Mononuclear cell (primary cell): ENCODE results near the gene GRAP. TPM values are rescaled to one million over a fixed set of nuclear protein-coding genes. Genes with fewer than 3 reads are reported as not detected.

Experiments
- H3K27me3 ChIP-seq: 2 replicates; pipeline ENCODE4 v1.6.0; 2011; ENCODE audit warnings: low read length, control low read depth; ENCODE audit not compliant: insufficient read depth
- H3K4me1 ChIP-seq: 2 replicates; pipeline ENCODE4 v1.5.1; 2011; ENCODE audit warnings: mild to moderate bottlenecking, low read length, control low read depth; ENCODE audit not compliant: insufficient read depth
- H3K4me3 ChIP-seq: 2 replicates; pipeline ENCODE4 v1.5.1; 2011; ENCODE audit warnings: mild to moderate bottlenecking, low read length, moderate library complexity
- H3K9me3 ChIP-seq: 2 replicates; pipeline ENCODE4 v1.5.1; 2011; ENCODE audit warnings: low read depth, mild to moderate bottlenecking, control low read depth, low read length
- total RNA-seq: library from RNA; depleted of rRNA; stranded (reverse); fragments of >200 nt; gene quantifications from one replicate; pipeline ENCODE4 v1.2.3, GENCODE V29; 2012

GRAP gene
- total RNA-seq, 1 donor: 13.5 TPM

DNA sequence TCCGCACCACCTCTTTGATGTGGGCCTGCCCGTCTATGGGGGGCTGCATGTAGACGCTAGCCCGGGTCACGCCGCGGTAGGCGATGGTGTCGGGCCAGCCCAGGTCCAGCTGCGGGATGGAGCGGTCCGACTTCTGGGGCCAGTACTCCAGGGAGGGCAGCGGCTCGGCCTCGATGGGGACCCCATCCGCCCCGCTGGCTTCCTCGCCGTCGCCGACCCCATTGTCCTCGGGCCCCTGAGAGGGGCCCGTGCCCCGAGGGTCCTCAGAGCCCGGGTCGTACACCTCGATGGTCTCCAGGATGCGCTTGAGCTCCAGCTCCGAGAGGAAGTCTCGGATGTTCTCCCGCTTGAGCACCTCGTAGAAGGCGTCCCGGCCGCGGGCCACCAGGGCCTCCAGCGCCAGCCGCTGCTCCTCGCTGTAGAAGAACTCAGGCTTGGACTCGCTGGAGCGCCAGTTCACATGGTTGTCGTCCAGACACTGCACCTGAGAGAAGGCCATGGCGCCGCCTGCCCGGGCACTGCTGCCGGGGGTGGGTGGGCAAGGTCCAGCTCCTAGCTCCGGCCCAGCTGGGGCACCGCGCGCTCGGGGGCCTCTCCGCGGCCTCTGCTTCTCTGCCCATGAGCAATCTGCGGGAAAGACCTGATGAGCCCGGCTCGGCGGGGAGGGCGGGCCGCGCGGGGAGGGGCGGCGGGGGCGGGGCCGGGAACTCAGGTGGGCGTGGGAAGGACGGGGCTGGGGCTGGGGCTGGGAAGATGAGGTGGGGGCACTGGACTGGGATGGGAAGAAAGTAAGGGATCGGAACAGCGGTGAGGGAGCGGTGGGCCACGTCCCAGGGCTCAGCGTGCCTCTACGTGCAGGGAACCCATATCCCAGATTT lies 43.0 kb downstream of the GRAP start:
- peak overlapping the region; percentile 51 for H3K4me3 ChIP-seq

DNA sequence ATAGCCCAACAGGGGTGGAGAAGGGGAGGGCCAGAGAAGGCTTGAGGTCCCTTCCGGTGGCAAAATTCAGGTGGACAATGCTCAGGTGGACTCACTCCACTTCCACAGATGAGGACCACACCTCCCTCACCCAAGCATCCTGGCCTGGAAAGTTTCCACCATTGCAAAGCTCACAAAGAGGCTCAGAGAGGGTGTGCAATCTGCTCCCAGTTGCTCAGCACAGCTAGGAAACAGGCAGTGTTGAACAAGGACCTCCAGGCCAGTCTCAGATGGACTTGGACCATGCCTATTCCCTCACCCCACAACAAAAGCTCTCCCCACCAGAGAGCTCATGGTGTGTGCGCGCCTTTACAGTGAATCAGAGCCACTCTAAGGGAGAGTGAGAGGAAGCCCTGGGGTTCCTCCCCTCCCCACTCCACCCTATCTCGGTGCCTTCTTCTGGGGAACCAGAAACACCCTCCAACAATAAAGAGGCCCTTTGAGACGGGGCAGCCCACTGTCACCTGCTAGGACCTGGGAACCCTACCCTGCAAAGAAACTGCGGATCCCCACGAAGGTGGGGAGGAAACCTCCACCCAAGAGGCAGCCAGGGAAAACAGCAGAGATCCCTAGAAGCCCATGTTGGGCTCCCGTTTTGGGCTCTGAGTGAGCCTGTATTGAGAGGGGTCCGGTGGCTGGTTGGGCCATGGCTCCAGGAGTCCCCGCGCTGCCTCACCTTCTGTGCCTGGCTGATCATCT lies 43.8 kb downstream of the GRAP start:
- peaks cover 29% of the 10 kb centered on the region for H3K4me1 ChIP-seq
- no peak overlapping the region for H3K4me3 ChIP-seq
- no peaks in the 10 kb centered on the region for H3K27me3 ChIP-seq
- no peaks in the 10 kb centered on the region for H3K9me3 ChIP-seq

More for the DNA sequence above, 43.0 kb downstream of the GRAP start:
- Histone ChIP-seq H3K4me1 (peaks cover 29% of the 10 kb centered on the region), H3K27me3 (no peaks in the 10 kb centered on the region), H3K9me3 (no peaks in the 10 kb centered on the region)

DNA sequence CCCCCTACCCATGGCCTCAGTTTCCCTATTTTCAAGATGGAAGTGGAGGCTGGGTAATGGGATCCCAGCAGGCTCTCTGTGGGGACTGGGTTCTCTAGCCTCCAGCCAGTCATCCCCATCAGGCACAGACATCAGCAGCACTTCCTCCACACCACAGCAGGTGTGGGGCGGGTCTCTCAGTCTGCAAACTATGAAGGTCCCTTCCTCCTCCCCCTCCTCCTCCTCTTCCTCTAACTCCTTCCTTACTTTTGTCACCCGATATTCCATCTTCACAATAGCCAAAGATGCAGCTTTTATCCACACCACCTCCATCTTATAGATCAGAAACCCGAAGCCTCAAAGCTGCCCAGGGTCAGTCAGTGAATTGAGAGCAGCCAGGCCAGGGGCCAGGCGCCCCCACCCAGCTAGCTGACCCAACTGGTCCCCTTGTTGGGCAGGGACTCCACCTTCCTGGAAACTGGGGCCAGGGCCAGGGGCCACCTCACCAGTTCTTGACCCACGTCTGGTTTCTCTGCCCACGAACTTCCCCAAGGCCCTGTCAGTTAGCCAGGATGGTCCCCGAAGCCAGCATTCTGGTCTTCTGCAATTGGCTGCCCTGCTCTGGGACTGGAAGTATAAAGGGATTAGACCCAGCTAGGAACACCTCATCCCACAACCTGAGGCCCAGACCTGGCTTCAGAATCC lies 44.7 kb downstream of the GRAP start:
- H3K9me3 ChIP-seq: no peaks in the 10 kb centered on the region
- H3K27me3 ChIP-seq: no peaks in the 10 kb centered on the region
- H3K4me3 ChIP-seq: no peak overlapping the region
- peaks cover 29% of the 10 kb centered on the region for H3K4me1 ChIP-seq

DNA sequence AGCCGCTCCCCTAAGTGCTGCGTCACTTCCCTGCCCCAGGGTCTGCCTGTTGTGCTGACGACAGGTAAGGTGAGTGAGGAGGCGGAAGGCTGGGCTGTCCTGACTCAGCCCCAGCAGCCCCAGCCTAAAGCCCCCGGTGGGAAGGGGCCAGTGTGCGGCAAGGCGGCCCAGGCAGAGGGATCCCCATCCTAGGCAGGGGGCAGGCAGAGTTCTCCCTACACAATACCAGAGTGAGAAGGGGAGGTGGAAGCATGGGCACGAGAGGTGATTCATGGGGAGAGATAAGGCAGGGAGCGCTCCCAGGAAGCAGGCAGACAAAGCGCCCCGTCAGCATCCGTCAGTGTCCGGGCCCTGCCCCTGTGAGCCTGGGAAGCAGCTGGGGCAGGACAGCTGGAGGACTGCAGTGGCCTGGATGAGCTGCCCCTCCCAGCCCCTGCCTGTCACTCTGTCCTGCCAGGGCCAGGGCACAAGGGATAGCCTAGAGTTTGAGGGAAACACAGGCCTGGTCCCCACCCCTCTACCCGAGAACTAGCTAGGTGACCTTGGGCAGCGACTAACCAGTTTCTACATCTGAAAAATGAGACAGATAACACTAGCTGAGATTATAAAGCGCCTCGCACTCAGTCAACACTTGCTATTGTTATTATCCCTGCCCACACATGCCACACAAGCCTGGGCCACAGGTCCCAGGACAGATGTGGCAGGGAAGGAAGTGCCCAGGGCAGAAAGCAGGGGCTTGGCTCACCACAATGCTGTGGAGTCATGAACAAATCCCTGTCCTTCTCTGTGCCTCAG lies 46.0 kb downstream of the GRAP start:
- no peaks in the 10 kb centered on the region for H3K9me3 ChIP-seq
- H3K4me3 ChIP-seq: no peak overlapping the region
- no peaks in the 10 kb centered on the region for H3K27me3 ChIP-seq
- peaks cover 29% of the 10 kb centered on the region for H3K4me1 ChIP-seq

DNA sequence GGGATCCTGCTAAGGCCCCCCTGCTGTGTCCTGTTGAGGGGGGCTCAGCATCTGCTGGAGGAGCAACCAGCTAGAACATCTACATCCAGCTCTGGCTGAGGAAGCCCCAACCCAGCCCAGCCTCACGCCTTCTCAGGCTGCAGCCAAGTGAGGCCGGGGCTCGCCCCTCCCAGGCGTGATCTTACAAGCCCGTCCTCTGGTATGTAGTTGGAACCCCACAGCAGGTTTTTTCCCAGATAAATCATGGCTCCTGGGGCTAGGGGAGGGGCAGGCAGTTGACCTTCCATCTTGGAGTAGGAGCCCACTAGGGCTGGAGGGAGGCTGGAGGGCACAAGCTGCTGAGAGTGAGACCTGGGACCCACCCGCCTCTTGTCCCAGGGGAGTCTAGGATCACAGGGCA lies 46.8 kb downstream of the GRAP start:
- H3K4me1 ChIP-seq: peaks cover 26% of the 10 kb centered on the region

DNA sequence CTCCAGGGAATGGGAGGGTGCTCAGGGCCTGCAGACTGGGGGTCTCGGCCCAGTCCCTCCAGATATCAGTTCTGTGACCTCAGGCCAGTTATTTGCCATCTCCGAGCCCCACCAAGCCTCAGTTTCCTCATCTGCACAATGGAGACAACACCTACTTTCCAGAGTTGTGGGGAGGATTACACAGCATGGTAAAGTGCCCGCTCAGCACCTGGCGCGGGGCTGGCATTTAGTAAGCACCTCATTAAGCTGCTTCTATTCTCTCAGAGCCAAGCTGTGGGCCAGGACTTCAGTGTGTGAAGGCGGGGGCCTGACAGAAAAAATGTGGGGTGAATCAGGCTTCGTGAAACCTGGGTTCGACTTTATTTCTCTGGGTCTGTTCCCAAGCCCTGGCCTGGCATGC lies 47.4 kb downstream of the GRAP start:
- Histone ChIP-seq H3K4me1 (peaks cover 23% of the 10 kb centered on the region), H3K9me3 (no peaks in the 10 kb centered on the region), H3K27me3 (no peaks in the 10 kb centered on the region), H3K4me3 (no peak overlapping the region)

More for the DNA sequence above, 46.8 kb downstream of the GRAP start:
- no peaks in the 10 kb centered on the region for H3K9me3 ChIP-seq
- H3K27me3 ChIP-seq: no peaks in the 10 kb centered on the region
- H3K4me3 ChIP-seq: no peak overlapping the region

DNA sequence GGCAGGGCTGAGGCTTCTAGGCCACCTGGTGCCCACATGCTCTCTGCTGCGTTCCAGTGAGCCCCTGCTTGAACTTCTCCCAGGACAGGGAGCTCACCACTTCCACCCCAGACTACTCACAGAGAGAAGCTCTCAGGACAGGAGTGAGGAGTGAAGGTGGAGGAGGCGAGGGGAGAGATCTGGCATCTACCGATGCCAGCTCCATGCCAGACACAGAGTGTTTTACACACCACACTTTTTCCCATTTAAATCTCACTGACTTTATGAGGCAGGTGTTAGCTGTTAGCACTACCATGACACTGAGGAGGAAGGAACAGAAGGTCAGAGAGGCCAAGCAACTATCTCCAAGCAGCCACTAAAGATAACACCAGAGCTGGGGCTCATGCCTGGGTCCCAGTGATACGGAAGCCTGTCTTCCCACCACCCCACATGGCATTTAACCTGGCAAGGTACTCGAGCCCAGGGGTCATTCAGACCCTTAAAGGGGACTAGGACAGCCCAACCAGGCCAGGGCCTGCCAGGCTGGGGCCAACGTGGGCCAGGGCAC lies 49.0 kb downstream of the GRAP start:
- Histone ChIP-seq H3K4me1 (peaks cover 23% of the 10 kb centered on the region), H3K27me3 (no peaks in the 10 kb centered on the region), H3K9me3 (no peaks in the 10 kb centered on the region)

DNA sequence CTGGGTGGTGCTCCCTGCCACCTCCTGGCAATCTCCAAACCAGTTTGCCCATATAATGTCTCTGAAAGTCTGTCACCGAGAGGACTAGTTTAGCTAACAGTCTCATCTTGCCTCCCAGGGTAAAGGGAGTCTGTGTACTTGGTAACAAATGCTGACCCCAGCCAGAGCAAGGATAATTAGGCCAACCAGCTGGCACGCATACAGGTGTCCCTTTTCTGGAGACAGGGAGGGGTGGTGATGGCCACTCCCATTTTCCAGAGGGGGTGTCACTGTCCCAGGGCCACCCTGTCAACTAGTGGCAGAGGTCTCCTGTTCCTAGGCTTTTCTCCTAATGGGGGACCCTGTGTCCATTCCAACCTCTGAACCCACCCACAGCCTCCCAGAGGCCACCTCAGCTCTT lies 50.3 kb downstream of the GRAP start:
- no peak overlapping the region for H3K4me3 ChIP-seq
- H3K27me3 ChIP-seq: no peaks in the 10 kb centered on the region
- H3K4me1 ChIP-seq: peaks cover 16% of the 10 kb centered on the region
- H3K9me3 ChIP-seq: no peaks in the 10 kb centered on the region

More for the DNA sequence above, 49.0 kb downstream of the GRAP start:
- no peak overlapping the region for H3K4me3 ChIP-seq

DNA sequence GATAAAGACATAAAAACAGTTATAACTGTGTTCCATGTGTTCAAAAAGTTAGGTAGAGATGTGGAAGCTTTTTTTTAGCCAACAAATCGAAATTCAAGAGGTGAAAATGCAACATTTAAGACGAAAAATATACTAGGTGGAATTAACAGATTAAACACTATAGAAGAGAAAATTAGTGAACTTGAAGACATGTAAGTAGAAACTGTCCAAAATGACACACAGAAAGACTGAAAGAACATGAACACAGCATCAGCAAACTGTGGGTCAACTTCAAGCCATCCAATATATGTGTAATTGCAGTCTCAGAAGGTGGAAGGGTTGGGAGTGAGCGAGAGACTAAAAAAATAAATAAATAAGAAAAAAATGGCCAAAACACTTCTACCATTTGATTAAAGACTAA lies 51.5 kb downstream of the GRAP start:
- no peaks in the 10 kb centered on the region for H3K27me3 ChIP-seq
- peaks cover 16% of the 10 kb centered on the region for H3K4me1 ChIP-seq
- no peaks in the 10 kb centered on the region for H3K9me3 ChIP-seq
- H3K4me3 ChIP-seq: no peak overlapping the region

DNA sequence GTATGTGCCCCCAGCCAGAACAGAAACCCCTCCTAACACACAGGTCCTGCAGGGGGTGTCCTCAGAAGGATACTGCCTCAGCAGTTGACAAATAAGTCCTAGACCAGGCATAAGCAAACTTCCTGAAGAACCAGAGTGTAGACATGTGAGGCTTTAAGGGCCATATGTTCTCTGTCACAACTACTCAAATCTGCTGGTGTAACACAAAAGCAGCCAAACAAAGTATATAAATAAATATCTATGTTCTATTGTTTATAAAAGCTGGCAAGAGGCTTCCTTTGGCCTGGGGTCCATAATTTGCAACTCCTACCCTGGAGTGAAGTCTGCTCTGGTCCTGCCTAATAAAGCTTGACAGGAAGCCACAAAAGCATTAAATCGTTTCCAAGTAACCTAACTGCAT lies 52.1 kb downstream of the GRAP start:
- Histone ChIP-seq H3K9me3 (no peaks in the 10 kb centered on the region), H3K4me3 (no peak overlapping the region), H3K27me3 (no peaks in the 10 kb centered on the region), H3K4me1 (peaks cover 16% of the 10 kb centered on the region)

DNA sequence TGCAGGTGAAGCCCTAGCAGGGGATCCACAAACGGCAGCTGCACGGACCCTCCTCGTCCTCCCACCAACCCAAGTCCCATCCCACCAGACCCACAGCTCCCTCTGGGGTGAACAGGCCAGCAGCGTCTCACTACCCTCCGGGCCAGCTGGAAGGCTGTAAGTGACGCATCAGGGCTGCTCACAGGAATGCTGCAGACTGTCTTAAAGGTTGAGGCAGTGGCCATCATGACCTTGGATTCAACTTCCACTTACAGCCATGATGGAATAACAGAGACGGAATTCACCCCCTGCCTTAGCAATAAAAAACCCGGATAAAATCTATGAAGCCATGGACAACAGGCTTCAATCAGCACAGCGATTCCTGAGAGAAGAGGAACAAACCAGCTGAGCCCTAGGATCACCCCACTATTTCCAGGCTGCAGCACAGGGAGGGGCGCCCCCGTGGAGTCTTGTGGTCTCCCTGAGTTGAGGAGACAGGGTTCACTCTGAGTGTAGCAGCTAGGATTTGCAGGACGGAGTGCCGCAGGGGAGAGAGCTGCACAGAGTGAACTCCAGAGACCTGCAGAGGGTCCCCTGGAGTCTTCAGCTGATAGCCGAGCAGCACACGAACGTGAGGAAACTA lies 52.7 kb downstream of the GRAP start:
- no peak overlapping the region for H3K4me3 ChIP-seq
- H3K27me3 ChIP-seq: no peaks in the 10 kb centered on the region
- no peaks in the 10 kb centered on the region for H3K9me3 ChIP-seq
- peaks cover 16% of the 10 kb centered on the region for H3K4me1 ChIP-seq

DNA sequence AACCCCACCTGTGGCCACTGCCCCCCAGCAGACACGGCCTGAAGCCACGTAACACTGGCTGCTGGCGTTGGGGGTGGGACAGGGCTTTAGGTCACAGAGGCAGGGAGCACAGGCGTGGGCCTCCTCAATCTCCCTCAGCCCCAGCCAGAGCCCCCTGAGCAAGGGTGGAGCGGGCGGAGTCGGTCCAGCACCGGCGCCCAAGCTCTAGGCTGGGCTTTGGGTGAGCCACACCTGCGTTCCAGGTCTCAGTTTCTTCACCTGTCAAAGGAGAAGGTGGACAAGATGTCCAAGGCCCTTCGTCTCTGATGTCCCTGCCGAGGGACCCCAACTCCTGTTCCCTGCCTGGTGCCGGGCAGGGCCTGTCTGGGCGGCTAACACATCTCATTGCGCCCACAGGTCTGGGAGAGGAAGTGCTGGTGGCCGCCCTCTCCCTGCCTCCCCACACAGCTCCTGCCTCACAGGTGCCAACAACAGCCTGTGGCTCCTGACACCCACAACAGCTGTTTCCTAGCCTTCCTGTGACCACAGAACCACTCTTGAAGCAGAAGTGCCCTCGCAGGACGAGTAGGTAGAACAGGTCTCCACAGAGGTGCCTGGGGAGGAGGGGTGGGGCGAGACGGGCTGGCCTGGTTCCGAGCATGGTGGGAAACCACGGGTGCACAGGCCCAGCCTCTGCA lies 54.2 kb downstream of the GRAP start:
- peaks cover 16% of the 10 kb centered on the region for H3K4me1 ChIP-seq
- H3K27me3 ChIP-seq: no peaks in the 10 kb centered on the region
- no peak overlapping the region for H3K4me3 ChIP-seq
- no peaks in the 10 kb centered on the region for H3K9me3 ChIP-seq

DNA sequence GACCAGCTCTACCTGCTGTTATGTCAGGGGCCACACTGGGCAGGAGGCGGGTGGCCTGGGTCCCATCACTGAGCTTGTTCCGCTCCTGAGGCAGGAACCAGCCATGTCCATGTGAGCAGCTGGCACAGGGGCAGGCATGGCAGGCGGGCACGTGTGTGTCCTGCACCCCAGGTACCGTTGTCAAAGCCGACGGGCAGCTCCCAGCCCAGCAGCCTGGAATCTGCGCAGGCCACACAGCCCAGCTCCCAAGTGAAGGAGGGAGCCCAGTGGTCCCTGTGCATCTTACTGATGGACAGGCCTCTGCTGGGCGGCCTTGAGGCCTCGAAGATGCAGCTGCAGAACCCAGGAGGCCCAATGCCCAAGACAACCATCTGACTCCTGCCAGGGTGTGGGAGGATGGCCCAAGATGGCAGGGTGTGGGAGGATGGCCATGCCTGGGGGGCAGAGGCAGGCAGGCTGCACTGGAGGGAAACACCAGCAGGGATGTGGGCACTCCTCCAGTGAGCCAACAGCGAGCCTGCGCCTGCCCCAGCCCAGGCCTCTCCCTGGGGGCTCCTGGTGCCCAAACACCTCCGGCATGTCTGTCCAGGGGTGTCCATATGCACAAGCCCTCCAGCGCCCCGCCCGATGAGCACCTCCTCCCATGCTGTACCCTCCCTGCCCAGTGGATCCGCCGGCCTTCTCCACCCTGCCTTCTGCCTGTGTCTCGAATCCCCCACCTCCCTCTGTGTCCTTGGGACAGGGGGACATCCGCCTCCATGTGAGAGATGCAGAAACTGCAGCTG lies 55.0 kb downstream of the GRAP start:
- Histone ChIP-seq H3K9me3 (no peaks in the 10 kb centered on the region), H3K4me1 (peaks cover 16% of the 10 kb centered on the region), H3K27me3 (no peaks in the 10 kb centered on the region), H3K4me3 (no peak overlapping the region)
